Stimulated activated CD8-positive, alpha-beta memory T cell treated with anti-CD3 and anti-CD28 coated beads, Interleukin-4, amount 100 ng/mL, for 4 hours (primary cell): ENCODE measurements around the gene ZNF600.
"Not testable (repeated sequence)": the region's sequence is repeated elsewhere in the genome, so short reads cannot be mapped to it uniquely, and the experiment has no call there.

Experiments
- DNase-seq, 2 donors: peaks; one replicate each; pipeline ENCODE4 v3.0.0-alpha.2; 2020; ENCODE audit warnings: low read depth in 2 of 2, low spot score in 1 of 2

ZNF600 gene

DNA sequence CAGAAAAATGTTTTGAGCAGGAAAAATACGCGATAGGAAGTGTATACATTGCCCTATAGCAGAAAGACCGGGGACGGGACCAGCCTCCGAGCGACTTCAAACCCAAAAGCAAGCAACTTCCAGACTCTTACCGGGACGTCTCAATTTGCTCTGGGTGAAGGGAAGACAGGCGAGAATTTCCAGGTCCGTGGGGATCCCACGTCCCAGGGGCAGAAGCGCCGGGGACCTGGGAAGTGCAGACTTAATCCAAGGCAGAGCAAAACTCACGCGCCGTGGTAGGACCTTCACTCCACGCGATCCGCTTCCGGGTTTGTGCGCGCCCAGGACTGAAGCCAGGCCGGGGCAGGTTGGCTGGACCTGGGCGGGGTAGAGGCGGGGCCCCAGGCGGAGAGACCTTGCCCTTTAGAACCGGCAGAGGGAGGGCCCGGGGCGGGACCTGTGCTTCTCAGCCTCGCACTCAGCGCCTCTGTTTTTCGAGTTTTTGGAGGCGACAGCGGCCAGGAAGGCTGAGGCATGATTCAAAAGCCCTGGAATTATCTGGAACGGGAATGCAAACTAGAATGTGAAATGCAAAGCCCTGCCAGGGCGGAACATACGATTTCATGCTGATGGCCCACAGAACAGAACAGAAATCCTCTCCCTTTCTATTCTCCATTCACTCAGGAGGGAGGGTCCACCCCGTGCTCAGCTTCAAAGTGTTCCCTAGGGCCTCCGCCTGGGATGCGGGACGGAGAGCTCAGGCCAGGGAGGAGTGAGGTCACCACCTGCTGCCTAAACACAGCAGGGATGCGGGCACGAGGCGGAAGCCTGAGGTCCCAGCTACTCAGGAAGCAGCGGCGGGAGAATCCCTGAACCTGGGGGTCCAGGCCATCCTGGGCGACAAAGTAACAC is at the start of gene ZNF600:
Gene ZNF600 (minus strand): TSS at position 328 of the 891 bp plus-strand sequence. CDS start 7,903 bp downstream, outside the sequence.
- DNase-seq, result peak; percentile 46 to 48

DNA sequence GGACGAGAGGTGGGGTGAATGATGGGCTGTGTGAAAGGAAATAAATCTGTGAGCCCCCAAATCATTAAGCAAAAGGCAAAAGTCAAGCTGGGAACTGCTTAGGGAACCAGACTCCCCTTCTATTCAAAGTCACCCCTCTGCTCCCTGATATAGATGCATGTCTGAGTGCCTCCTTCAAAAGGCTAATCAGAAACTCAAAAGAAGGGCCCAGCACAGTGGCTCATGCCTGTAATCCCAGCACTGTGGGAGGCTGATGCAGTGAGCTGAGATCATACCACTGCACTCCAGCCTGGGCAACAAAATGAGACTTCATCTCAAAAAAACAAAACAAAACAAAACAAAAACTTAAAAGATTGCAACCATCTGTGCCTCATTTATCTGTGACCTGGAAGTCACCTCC is 47.7 kb upstream of the ZNF600 start:
- not testable (repeated sequence) for DNase-seq

DNA sequence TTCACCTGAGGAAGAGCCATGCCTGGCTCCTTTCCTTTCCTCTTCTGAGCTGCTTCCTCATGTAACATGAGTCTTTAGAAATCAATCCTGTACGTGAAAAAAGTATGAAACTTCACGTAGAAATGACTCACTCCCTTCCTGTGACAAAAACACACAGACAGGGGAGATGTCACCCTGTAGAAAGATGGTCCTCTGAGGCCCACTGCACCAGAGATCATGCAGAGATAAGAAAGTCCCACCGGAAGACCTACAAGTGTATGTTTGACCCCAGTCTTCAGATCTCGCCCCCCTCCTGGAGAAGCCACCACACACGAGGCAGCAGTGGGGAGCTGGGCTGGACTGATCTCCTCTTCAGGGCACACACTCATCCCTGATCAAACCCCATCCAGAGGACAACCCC is 47.0 kb upstream of the ZNF600 start:
- DNase-seq, result not testable (repeated sequence)

DNA sequence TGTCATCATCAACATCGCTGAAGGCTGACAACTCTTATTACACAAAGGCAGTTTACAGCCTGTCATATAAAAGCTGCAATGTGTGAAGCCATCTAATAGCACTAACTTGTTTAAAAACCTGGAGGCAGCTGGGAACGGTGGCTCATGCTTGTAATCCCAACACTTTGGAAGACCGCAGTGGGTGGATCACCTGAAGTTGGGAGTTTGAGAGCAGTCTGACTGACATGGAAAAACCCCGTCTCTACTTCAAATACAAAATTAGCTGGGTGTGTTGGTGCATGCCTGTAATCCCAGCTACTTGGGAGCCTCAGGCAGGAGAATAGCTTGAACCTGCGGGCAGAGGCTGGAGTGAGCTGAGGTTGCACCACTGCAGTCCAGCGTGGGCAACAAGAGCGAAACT is 43.3 kb upstream of the ZNF600 start:
- DNase-seq, result not testable (repeated sequence)

DNA sequence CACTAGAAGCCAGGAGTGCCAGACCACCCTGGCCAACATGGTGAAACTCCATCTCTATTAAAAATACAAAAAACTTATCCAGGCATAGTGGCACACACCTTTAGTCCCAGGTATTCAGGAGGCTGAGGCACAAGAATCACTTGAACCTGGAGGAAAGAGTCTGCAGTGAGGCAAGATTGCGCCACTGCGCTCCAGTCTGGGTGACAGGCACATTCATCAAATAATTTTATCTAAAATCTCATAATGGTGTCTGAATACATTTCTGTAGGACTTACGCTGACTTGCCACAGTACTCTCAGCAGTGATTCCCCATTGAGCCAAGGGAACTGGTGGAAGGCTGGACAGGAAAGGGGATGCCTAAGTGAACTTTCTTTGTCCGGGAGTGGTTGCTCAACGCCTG is 39.2 kb upstream of the ZNF600 start:
- no peak for DNase-seq

DNA sequence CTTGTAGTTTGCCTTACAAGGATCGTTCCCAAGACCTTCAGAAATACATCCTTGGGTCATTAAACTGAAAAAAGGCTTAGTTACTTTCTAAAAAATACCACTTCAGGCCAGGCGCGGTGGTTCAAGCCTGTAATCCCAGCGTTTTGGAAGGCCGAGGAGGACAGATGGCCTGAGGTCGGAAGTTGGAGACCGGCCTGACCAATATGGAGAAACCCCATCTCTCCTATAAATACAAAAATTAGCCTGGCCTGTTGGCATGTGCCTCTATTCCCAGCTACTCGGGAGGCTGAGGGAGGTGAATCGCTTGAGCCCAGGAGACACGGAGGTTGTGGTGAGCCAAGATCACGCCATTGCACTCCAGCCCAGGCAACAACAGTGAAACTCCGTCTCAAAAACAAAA is 37.1 kb upstream of the ZNF600 start:
- no peak for DNase-seq

DNA sequence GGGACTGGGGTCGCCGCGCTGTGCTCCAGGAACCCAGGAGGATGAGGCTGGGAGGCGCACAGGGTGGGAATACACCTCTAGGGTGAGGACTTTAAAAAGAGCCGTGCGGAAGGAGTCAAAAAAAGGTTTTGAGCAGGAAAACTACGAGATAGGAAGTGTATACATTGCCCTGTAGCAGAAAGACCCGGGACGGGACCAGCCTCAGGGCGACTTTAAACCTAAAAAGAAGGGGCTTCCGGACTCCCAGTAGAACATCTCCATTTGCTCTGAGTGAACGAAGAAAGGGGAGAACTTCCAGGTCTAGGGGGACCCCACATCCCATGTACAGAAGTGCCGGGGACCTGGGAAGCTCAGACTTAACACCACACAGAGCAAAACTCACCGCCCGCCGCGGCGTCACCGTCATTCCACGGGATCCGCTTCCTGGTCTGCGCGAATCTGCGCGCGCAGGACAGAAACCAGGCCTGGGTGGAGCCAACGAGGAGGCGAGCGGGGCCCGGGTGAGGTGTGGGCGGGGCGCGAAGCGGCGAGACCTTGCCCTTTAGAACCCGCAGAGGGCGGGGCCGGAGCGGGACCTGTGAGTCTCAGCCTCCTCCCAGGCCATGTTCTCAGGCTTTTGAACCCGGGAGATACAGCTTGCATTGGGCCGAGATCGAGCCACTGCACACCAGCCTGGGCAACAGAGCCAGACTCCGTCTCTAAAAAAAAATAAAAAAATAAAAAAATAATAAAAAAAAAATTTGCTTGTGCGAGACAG is 34.8 kb upstream of the ZNF600 start, which contains the start of gene ZNF28:
Gene ZNF28 (minus strand): TSS at position 430 of the 757 bp plus-strand sequence. CDS start 3,675 bp downstream, outside the sequence.
- DNase-seq, result peak; percentile 28 to 45

DNA sequence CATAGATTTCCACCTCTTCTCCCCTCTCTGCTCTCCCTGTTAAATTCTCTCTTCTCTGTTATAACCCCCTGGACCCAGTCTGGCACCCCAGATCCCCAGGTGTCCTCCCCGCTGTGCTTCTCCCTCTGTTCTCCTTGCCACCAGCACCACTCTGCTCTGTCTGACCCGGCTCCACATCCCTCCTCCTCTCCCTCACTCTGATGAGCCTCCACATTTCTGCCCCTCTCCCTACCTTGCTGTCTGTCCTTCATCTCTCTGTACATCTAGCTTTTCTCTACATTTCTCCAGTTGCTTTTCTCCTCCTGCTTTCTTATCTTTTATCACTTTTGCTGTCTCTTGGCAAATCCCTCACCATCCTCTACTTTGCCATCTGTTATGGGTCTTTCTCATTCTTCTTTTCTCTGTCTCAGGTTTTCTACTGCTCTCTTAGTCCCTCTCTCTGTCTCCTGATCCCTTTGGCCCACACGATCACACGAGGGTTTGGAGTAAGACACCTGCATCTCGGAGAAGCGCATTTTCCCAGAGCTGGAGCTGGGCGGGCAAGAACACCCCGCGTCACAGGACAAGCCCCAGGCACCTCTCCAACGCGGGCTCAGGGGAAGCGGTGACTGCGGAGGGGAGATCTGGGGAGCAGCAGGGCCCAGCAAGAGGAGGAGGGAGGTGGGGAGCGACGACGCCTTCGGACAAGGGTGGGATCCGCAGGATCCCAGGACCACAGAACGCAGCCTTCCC is 34.0 kb upstream of the ZNF600 start:
- not testable (repeated sequence) for DNase-seq

DNA sequence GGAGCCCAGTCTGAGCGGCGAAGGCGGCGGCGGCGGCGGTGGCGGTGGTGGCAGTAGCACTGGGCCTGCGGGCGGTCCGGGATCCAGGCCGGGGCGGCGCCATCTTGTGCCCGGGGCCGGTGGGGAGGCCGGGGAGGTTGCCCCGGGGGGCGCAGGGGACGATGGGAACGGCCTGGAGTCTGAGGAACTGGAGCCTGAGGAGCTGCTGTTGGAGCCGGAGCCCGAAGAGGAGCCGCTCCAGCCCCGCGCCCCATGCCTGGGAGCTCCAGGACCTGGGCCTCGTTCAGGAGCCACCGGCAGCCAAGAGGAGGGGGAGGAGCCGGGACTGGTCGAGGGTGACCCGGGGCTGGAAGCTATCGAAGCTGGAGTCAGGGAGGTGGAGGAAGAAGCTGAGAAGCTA is 23.2 kb upstream of the ZNF600 start:
- DNase-seq, result no peak

DNA sequence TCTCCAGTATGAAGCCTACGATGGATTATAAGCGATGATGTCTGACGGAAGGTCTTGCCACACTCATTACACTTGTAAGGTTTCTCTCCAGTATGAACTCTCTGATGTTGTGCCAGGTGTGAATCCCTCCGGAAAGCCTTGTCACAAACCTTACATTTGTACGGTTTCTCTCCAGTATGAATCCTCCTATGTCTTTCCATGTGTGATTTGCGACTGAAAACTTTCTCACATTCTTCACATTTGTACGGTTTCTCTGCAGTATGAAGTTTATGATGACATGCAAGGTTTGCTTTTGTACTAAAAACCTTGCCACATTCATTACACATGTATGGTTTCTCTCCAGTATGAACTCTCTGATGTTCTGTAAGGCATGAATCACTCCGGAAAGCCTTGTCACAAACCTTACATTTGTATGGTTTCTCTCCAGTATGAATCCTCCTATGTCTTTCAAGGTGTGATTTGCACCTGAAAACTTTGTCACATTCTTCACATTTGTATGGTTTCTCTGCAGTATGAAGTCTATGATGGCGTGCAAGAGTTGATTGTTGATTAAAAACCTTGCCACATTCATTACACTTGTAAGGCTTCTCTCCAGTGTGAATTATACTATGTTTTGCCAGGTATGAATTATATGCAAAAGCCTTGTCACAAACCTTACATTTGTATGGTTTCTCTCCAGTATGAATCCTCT is 13.5 kb upstream of the ZNF600 start:
- DNase-seq, result not testable (repeated sequence)

DNA sequence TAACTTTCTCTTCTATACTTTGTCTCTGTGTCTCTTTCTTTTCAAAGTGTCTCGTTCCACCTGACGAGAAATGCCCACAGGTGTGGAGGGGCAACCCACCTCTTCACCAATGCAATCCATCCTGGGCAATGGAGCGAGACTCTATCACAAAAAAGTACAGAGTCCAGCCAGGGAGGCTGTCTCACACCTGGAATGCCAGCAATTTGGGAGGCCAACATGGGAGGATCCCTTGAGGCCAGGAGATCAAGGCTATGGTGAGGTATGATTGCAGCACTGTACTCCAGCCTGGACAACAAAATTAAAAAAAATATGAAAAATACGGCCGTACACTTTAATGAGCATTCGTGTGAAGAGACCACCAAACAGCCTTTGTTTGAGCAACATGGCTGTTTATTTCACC is 2.8 kb upstream of the ZNF600 start:
- no peak for DNase-seq

DNA sequence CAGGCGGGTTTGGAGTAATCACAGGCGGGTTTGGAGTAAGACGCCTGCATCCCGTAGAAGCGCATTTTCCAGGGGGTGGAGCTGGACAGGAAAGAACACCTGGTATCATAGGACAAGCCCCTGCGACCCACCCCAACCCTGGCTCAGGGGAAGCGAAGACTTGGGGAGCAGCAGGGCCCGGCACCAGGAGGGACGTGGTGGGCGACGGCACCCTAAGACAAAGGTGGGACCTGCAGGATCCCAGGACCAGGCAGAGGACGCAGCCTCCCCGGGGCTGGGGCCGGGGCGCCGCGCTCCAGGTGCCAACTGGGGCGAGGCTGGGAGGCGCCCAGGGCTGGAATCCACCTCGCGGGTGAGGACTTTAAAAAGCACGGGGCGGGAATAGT is 520 bp downstream of the ZNF600 start:
- DNase-seq, result no peak

DNA sequence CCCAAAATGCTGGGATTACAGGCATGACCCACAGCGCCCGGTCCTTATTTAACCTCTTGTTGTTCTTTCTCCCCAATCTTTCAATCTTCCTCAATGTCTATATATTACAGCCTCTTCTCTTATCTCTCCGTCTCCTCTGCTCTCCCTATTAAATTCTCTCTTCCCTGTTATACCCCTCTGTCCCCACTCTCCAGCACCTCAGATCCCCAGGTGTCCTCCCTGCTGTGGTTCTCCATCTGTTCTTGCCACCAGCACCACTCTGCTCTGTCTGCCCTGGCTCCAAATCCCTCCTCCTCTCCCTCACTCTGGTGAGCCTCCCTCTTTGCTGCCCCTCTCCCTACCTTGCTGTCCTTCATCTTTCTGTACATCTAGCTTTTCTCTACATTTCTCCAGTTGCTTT is 1.1 kb downstream of the ZNF600 start:
- no peak for DNase-seq

DNA sequence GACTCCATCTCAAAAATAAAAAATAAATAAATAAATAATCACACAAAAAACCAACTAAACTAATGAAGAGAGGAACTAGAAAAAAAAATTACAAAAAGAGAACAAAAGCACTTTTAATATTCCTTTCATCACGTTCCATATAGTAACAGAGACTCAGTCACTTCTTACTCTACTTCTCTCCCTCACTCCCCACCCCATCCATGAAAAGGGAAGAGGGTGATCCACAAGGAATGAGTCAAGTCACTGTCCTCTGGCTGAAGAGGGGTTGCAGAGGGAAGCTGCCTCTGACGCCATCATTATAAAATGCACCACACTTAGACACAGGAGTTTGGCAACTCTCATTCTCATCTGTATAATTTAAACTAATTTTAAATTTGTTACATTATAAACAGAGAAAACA is 3.7 kb downstream of the ZNF600 start:
- not testable (repeated sequence) for DNase-seq

DNA sequence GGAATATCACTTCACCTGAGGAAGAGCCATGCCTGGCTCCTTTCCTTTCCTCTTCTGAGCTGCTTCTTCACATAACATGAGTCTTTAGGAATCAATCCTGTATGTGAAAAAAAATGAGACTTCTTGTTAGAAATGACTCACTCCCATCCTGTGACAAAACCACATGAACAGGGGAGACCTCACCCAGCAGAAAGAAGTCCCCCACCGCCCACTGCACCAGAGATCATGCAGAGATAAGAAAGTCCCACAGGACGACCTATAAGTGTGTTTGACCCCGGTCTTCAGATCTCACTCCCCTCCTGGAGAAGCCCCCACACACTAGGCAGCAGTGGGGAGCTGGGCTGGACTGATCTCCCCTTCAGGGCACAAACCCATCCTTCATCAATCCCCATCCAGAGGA is 7.8 kb downstream of the ZNF600 start:
- peak in 1 of 2 donors; percentile 46 for DNase-seq

DNA sequence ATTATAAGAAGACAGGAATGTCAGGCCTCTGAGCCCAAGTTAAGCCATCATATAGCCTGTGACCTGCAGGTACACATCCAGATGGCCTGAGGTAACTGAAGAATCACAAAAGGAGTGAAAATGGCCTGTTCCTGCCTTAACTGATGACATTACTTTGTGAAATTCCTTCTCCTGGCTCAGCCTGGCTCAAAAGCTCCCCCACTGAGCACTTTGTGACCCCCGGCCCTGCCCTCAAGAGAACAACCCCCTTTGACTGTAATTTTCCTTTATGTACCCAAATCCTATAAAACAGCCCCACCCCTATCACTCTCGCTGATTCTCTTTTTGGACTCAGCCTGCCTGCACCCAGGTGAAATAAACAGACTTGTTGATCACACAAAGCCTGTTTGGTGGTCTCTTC is 30.1 kb downstream of the ZNF600 start:
- not testable (repeated sequence) for DNase-seq

DNA sequence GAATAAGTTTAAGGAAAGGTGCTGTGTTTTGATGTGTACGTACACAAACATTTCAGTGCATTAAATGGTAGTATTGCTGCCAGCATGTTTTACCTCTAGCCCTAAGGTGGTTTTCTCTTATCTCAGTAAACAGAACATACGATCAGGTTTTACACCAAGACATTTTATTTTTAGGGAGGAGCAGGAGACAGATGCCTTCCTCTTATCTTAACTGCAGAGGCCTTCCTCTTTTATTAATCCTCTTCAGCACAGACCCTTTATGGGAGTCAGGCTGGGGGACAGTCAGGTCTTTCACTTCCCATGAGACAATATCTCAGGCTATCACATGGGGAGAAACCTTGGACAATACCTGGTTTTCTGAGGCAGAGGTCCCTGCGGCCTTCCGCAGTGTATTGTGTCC is 36.8 kb downstream of the ZNF600 start:
- no peak for DNase-seq

DNA sequence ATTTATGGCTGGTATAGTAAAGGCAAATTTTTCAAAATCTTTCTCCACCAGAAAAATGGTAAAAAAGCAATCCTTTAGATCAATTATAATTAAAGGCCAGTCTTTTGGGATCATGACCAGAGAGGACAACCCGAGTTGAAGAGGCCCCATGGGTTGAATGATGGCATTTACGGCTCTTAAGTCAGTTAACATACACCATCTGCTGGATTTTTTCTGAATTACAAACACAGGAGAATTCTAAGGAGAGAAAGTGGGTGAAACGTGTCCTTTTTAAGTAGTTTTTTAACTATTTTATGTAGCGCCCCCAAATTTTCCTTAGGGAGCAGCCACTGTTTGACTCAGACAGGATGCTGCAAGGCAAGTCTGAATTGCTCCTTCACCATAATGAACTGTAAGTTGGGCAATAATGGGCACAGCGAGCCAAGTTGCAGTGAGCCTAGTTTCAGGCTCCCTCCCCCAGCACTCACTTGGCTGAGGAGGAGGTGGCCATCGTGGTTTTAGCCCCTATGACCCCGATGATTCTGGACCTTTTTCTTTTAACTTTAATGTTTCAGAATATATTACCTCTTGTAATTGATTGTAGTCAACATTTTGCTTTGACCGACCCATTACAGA is 38.1 kb downstream of the ZNF600 start:
- DNase-seq, result no peak

DNA sequence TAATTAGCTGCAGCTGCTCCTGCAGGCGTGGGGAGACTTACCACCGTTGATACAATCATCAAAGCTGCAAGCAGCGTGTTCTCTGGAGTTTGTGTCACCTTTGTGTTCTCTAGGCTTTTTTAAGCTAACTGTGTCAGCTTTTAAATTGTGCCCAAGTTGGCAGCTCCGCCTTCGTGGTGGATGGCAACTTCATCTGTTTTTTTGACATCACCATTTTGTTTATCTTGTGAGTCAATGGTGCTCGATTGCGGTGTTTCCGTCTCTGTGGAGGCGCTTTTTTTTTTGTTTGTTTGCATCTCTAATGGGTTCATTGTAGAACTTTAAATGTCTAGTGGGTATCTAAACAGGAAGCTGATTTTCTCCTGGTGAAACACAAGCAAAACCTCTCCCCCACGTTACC is 40.7 kb downstream of the ZNF600 start:
- not testable (repeated sequence) for DNase-seq

DNA sequence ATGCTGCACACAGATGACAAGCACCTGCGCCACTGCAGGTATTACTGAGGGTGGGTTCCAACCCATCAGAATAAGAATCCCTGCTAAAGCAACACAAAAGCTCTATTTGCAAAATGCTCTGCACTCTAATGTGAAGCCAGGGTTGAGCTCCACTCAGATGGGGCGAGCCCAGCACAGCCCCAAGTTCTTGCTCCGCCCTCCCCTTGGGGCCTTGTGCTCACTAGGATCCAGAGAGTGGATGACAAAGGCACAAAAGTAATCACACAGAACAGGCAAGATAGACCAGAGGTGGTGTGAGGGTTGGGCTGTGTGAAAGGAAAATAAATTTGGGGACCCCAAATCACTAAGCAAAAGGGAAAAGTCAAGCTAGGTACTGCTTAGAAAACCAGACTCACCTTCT is 43.5 kb downstream of the ZNF600 start:
- DNase-seq, result no peak
